Astrocyte (in vitro differentiated cells and primary cell): Measurements from ENCODE around the gene PTPRC.

Experiments used
- CTCF ChIP-seq: IDR thresholded peaks from 2 replicates; pipeline ENCODE4 v1.5.1; 2011; ENCODE audit warnings: low read depth, mild to moderate bottlenecking, inconsistent platforms, low read length, moderate library complexity; ENCODE audit not compliant: insufficient read depth
- EZH2 ChIP-seq: IDR thresholded peaks from 2 replicates; pipeline ENCODE4 v1.6.1; 2012; ENCODE audit warnings: mild to moderate bottlenecking, low read length, inconsistent platforms; ENCODE audit not compliant: insufficient read depth

- TF ChIP-seq CTCF (no peak), EZH2 (no peak)
Observed at GRCh38 chr1:198605406-198605805, 33.4 kb upstream of the PTPRC start.
